Measurements from ENCODE around the gene RGS6. TPM values are rescaled to one million over a fixed set of nuclear protein-coding genes. Genes with fewer than 3 reads are reported as not detected.

The RGS6 gene
- total RNA-seq, 4 donors from 2014 or later: 0.54 to 9.1 (median 3.3) TPM

GRCh38 chr14:72549026-72549425 lies 616.8 kb downstream of the RGS6 start:
- Histone ChIP-seq H3K36me3 (no peaks in the 10 kb centered on the region), H3K4me1 (no peaks in the 10 kb centered on the region), H3K27ac (no peak overlapping the region), H3K9me3 (no peaks in the 10 kb centered on the region), H3K27me3 (no peaks in the 10 kb centered on the region), H3K4me3 (no peak overlapping the region)
- no peak for DNase-seq
- TF ChIP-seq POLR2A (IDR thresholded peaks at IDR 0.05) (no peak), CTCF (IDR thresholded peaks at IDR 0.05) (no peak)

- Histone ChIP-seq H3K4me1 (no peaks in the 10 kb centered on the region), H3K4me3 (no peak overlapping the region), H3K27ac (no peak overlapping the region), H3K36me3 (no peaks in the 10 kb centered on the region), H3K27me3 (no peaks in the 10 kb centered on the region), H3K9me3 (no peaks in the 10 kb centered on the region)
- DNase-seq: no peak
- TF ChIP-seq POLR2A (IDR thresholded peaks at IDR 0.05): no peak
- TF ChIP-seq CTCF (IDR thresholded peaks at IDR 0.05): no peak
Observed at GRCh38 chr14:72549854-72550253, 617.6 kb downstream of the RGS6 start.

- no peak for DNase-seq
- Histone ChIP-seq H3K27ac (no peak overlapping the region), H3K9me3 (no peaks in the 10 kb centered on the region), H3K27me3 (no peaks in the 10 kb centered on the region), H3K4me3 (no peak overlapping the region), H3K4me1 (no peaks in the 10 kb centered on the region), H3K36me3 (no peaks in the 10 kb centered on the region)
- TF ChIP-seq POLR2A (IDR thresholded peaks at IDR 0.05) (no peak), CTCF (IDR thresholded peaks at IDR 0.05) (no peak)
Observed at GRCh38 chr14:72550513-72550912, 618.3 kb downstream of the RGS6 start.

GRCh38 chr14:72552236-72552635 lies 620.0 kb downstream of the RGS6 start:
- no peaks in the 10 kb centered on the region for H3K9me3 ChIP-seq
- no peaks in the 10 kb centered on the region for H3K4me1 ChIP-seq
- DNase-seq: no peak
- H3K27ac ChIP-seq: no peak overlapping the region
- TF ChIP-seq CTCF (IDR thresholded peaks at IDR 0.05): no peak
- no peaks in the 10 kb centered on the region for H3K36me3 ChIP-seq
- H3K27me3 ChIP-seq: no peaks in the 10 kb centered on the region
- no peak overlapping the region for H3K4me3 ChIP-seq

- H3K27ac ChIP-seq: no peak overlapping the region
- no peaks in the 10 kb centered on the region for H3K9me3 ChIP-seq
- no peaks in the 10 kb centered on the region for H3K27me3 ChIP-seq
- no peaks in the 10 kb centered on the region for H3K4me1 ChIP-seq
- H3K4me3 ChIP-seq: no peak overlapping the region
- no peak for DNase-seq
- no peaks in the 10 kb centered on the region for H3K36me3 ChIP-seq
- TF ChIP-seq POLR2A (IDR thresholded peaks at IDR 0.05) (no peak), CTCF (IDR thresholded peaks at IDR 0.05) (no peak)
Observed at GRCh38 chr14:72553161-72553560, 620.9 kb downstream of the RGS6 start.

GRCh38 chr14:72553656-72554055 lies 621.4 kb downstream of the RGS6 start:
- H3K9me3 ChIP-seq: no peaks in the 10 kb centered on the region
- no peaks in the 10 kb centered on the region for H3K36me3 ChIP-seq
- no peaks in the 10 kb centered on the region for H3K27me3 ChIP-seq
- no peak for TF ChIP-seq POLR2A (IDR thresholded peaks at IDR 0.05)
- TF ChIP-seq CTCF (IDR thresholded peaks at IDR 0.05): no peak
- no peak for DNase-seq
- H3K4me1 ChIP-seq: no peaks in the 10 kb centered on the region
- no peak overlapping the region for H3K27ac ChIP-seq
- H3K4me3 ChIP-seq: no peak overlapping the region
